Measurements from ENCODE around the gene MIA3. TPM values are rescaled to one million over a fixed set of nuclear protein-coding genes. Genes with fewer than 3 reads are reported as not detected.

MIA3 gene
- total RNA-seq, 4 donors from 2014 or later, result 30.4 to 91.5 (median 61.0) TPM

DNA sequence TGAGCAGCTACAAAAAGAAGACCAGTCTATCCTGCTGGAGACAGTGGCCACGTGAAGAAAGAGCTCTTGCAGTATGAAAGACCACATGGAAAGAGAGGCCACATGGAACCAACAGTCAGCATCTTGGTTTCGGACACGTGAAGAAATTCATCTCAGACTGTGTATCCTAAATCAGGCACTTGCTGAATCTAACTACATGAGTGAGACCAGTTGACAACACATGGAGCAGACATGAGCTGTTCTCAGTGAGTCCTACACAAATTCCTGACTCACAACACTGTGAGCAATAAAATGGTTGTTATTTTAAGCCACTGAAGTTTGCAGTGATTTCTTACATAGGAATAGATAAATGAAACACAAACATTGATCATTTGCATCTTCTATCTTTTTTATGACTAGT lies 25.7 kb upstream of the MIA3 start:
- no peak for DNase-seq (ENCODE audit: low spot score in 2 of 2)
- H3K4me1 ChIP-seq, result peaks cover 0 to 18% (median 12%) of the 10 kb centered on the region in 4 donors
- no peaks in the 10 kb centered on the region for H3K27me3 ChIP-seq
- no peak overlapping the region for H3K27ac ChIP-seq
- no peak overlapping the region for H3K4me3 ChIP-seq
- peaks cover 0 to 2% (median 0%) of the 10 kb centered on the region in 3 donors for H3K36me3 ChIP-seq
- TF ChIP-seq EP300 (IDR thresholded peaks at IDR 0.05) (no peak), POLR2A (IDR thresholded peaks at IDR 0.05) (no peak)
- TF ChIP-seq, protein P1, sequence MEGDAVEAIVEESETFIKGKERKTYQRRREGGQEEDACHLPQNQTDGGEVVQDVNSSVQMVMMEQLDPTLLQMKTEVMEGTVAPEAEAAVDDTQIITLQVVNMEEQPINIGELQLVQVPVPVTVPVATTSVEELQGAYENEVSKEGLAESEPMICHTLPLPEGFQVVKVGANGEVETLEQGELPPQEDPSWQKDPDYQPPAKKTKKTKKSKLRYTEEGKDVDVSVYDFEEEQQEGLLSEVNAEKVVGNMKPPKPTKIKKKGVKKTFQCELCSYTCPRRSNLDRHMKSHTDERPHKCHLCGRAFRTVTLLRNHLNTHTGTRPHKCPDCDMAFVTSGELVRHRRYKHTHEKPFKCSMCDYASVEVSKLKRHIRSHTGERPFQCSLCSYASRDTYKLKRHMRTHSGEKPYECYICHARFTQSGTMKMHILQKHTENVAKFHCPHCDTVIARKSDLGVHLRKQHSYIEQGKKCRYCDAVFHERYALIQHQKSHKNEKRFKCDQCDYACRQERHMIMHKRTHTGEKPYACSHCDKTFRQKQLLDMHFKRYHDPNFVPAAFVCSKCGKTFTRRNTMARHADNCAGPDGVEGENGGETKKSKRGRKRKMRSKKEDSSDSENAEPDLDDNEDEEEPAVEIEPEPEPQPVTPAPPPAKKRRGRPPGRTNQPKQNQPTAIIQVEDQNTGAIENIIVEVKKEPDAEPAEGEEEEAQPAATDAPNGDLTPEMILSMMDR (IDR thresholded peaks at IDR 0.05), result no peak
- H3K9me3 ChIP-seq, result no peaks in the 10 kb centered on the region
- WGBS, 2 donors, result 80 to 85% methylated on average over 3 of the region's 3 CpGs

DNA sequence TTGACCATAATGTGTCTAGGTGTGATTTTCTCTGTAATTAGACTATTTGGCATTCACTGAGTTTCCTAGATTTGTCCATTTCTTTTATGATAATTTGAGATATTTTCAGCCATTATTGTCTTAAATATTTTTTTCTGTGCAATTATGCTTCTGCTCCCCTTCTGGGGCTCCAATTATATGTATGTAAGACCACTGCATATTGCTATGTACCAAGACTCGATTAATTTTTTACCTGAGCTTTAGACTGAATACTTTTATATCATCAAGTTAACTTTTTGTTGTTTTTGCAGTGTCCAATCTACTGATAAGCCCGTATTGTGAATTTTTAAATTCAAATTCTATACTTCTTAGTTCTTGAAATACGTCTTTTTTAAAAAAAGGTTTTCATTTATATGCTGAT lies 23.1 kb upstream of the MIA3 start:
- WGBS, 2 donors, result 90 to 94% methylated on average over 3 of the region's 3 CpGs
- DNase-seq (ENCODE audit: low spot score in 2 of 2), result no peak
- no peaks in the 10 kb centered on the region for H3K27me3 ChIP-seq
- peaks cover 0 to 5% (median 4%) of the 10 kb centered on the region in 4 donors for H3K4me1 ChIP-seq
- no peak for TF ChIP-seq EP300 (IDR thresholded peaks at IDR 0.05)
- no peak for TF ChIP-seq POLR2A (IDR thresholded peaks at IDR 0.05)
- TF ChIP-seq, protein P1 (IDR thresholded peaks at IDR 0.05), result no peak
- no peak overlapping the region for H3K4me3 ChIP-seq
- H3K9me3 ChIP-seq, result no peaks in the 10 kb centered on the region
- no peaks in the 10 kb centered on the region for H3K36me3 ChIP-seq
- H3K27ac ChIP-seq, result no peak overlapping the region

DNA sequence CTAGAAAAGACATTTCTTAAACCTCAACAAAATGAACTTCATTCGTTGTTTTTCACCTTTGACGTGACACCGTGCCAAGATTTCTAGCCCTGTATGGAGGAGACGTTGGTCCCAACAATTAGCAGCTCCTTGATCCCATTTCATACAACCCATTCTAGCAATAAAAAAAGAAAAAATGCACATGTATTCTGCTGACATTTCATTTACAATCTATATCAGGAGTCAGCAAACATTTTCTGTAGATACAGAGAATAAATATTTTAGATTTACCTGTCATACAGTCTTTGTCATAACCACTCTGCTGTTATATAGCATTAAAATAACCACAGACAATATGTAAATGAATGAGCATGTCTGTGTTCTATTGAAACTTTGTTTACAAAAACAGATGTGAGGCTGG lies 21.2 kb upstream of the MIA3 start:
- Histone ChIP-seq H3K4me1 (no peaks in the 10 kb centered on the region), H3K27ac (no peak overlapping the region), H3K4me3 (no peak overlapping the region), H3K27me3 (no peaks in the 10 kb centered on the region), H3K9me3 (no peaks in the 10 kb centered on the region), H3K36me3 (no peaks in the 10 kb centered on the region)
- DNase-seq (ENCODE audit: low spot score in 2 of 2), result no peak
- TF ChIP-seq POLR2A (IDR thresholded peaks at IDR 0.05) (no peak), EP300 (IDR thresholded peaks at IDR 0.05) (no peak)
- TF ChIP-seq, protein P1 (IDR thresholded peaks at IDR 0.05), result no peak
- 87 to 92% methylated on average over 4 of the region's 4 CpGs for WGBS, 2 donors

DNA sequence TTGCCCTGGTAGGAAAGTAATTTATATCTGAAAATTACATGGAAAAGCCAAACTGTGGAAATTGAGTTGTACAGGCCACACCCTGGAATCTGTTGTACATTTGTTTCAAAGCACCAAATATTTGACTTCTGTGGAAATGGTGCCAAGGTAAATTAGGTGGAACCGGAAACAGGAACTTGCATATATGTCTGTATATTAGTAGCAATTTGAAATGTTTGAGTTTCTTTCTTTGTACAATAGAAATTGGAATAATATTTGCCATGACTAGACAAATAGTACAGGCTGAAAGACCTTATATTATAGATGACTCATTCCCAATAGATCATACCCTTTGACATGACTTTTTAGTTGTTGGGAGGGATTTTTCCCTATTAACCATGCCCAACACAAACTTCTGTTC lies 17.6 kb upstream of the MIA3 start:
- TF ChIP-seq, protein P1 (IDR thresholded peaks at IDR 0.05), result no peak
- TF ChIP-seq POLR2A (IDR thresholded peaks at IDR 0.05) (no peak), EP300 (IDR thresholded peaks at IDR 0.05) (no peak)
- no peak overlapping the region for H3K27ac ChIP-seq
- H3K27me3 ChIP-seq, result no peaks in the 10 kb centered on the region
- H3K4me3 ChIP-seq, result no peak overlapping the region
- H3K36me3 ChIP-seq, result no peaks in the 10 kb centered on the region
- WGBS, 2 donors, result 61 to 66% methylated on average over 1 of the region's 1 CpG
- no peaks in the 10 kb centered on the region for H3K9me3 ChIP-seq
- H3K4me1 ChIP-seq, result no peaks in the 10 kb centered on the region
- DNase-seq (ENCODE audit: low spot score in 2 of 2), result no peak

DNA sequence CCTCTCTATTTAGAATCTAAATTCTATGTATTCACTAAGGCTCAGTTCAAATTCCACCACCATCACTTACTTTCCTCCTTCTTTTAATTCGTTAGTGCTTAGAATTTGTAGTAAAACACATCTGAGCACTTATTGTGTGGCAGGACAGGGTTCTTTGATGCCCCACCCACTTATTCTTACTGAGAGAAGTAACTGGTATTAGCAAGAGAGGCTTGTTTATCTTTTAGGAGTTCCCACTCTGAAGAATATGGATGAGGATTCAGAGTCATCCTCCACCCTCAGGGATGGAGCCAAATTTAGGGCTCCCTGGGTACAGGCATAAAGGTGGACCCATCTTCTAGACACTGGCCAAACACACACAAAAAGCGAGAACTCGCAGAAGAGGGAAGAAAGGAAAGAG lies 16.6 kb upstream of the MIA3 start:
- Histone ChIP-seq H3K27me3 (no peaks in the 10 kb centered on the region), H3K36me3 (no peaks in the 10 kb centered on the region), H3K9me3 (no peaks in the 10 kb centered on the region), H3K4me1 (no peaks in the 10 kb centered on the region), H3K4me3 (no peak overlapping the region), H3K27ac (no peak overlapping the region)
- DNase-seq (ENCODE audit: low spot score in 2 of 2), result no peak
- TF ChIP-seq EP300 (IDR thresholded peaks at IDR 0.05) (no peak), POLR2A (IDR thresholded peaks at IDR 0.05) (no peak)
- TF ChIP-seq, protein P1 (IDR thresholded peaks at IDR 0.05), result no peak
- 75 to 80% methylated on average over 3 of the region's 3 CpGs for WGBS, 2 donors
